Brain pericyte (primary cell): Measurements from ENCODE around the gene SLC25A45.
"Not testable (repeated sequence)": the region's sequence is repeated elsewhere in the genome, so short reads cannot be mapped to it uniquely, and the experiment has no call there.

ENCODE experiments used
- DNase-seq: peaks from one replicate; pipeline ENCODE4 v3.0.0-alpha.2; 2012; ENCODE audit warnings: low read depth, low spot score

The SLC25A45 gene

DNA sequence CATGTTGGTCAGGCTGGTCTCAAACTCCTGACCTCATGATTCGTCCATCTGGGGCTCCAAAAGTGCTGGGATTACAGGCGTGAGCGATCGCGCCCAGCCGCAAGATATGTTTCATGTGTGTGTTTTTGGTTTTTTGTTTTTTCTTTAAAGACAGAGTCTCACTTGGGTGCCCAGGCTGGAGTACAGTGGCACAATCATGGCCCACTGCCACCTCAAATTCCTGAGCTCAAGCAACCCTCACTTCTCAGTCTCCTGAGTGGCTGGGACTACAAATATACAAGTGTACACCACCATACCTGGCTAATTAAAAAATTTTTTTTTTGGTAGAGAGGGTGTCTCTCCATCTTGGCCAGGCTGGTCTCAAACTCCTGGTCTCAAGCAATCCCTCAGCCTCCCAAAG lies 19.5 kb downstream of the SLC25A45 start:
- DNase-seq: no peak

- DNase-seq: no peak
Measured at GRCh38 chr11:65362320-65362931, 20.0 kb downstream of the SLC25A45 start.

GRCh38 chr11:65357856-65358356 lies 24.5 kb downstream of the SLC25A45 start:
- DNase-seq: no peak

DNA sequence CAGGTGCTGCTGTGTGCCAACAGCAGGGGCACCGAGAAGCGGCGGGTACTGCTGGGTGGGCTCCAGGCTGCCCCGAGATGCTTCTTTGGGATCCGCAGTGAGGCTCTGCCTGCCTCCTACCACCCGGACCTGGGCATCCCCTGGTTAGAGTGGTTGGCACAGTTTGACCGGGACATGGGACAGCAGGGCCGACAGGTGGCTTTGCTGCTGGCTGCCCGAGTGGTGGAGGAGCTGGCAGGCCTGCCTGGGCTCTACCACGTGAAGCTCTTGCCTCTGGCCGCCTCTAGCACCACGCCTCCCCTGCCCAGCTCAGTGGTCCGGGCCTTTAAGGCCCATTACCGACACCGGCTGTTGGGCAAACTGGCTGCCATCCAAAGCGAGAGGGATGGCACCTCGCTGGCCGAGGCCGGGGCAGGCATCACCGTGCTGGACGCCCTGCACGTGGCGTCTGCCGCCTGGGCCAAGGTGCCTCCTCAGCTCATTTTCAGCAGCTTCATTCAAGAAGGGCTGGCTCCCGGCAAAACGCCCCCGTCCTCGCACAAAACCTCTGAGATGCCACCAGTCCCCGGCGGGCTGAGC lies 26.0 kb downstream of the SLC25A45 start:
- no peak for DNase-seq

GRCh38 chr11:65355776-65356393 lies 26.6 kb downstream of the SLC25A45 start:
- DNase-seq: no peak

DNA sequence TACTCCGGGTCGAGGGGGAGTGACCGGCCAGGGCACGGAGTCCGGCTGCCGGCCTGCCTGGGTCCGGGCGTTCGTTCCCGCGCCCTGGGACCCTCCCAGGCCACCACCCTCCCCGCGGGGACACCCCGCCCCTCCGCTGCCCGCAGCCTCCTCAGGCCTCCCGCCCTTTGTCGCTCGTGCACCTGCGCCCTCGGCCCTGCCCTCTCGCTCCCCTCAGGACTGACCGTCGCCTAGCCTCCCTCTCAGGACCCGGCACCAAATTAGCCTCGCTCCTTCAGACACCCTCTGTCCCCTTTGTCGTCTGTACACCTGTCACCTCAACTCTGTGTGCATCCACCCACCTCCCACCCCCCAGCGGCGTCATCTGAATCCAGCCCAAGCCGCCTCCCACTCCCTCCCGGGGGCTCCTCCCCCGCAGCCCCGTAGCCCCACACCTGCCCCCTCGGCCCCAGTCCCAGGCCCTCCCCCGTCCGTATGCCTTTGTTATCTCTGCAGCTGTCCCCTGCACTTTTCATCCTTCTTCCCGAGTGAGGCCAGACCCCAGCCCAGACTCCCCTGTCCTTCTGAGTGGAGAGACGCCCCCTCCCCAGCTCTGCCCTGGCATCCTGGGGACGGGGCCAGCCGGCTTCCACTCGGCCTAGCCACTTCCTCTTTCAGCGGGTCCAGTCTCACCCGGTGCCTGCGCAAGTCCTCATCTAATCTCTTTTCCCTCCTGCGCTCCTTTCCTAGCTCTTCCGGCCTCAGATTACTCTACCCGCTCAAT lies 27.3 kb downstream of the SLC25A45 start:
- DNase-seq: no peak

GRCh38 chr11:65354265-65355012 lies 28.0 kb downstream of the SLC25A45 start, which contains the start of gene TIGD3:
Gene TIGD3 (plus strand): TSS chr11:65354751. CDS start chr11:65355809, 1,058 bp downstream.
- DNase-seq: peak; percentile 79

GRCh38 chr11:65353900-65354264 lies 28.6 kb downstream of the SLC25A45 start:
- DNase-seq: no peak

- no peak for DNase-seq
Measured at GRCh38 chr11:65353376-65353775, 29.1 kb downstream of the SLC25A45 start.

DNA sequence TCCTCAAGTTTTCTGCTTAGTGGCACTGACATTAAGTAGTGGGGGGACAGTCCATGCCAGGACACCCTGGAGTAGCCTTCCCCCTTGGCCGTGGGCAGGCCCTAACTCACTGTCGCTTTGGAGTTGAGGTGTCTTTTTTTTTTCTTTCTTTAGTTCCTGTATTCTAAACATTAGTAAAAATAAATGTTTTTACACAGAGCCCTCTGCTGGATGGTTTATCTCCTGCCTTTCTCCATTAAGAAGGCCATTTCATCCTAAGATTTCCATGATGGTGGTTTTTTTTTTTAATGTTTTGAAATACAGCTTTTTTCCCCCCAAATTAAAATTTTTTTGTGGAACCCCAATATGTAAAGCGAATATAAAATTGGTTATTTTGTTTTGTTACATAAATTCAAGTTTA lies 29.7 kb downstream of the SLC25A45 start:
- DNase-seq: no peak

- DNase-seq: no peak
Measured at GRCh38 chr11:65351511-65351910, 30.9 kb downstream of the SLC25A45 start.

GRCh38 chr11:65341856-65342255 lies 40.6 kb downstream of the SLC25A45 start:
- no peak for DNase-seq

- no peak for DNase-seq
Measured at GRCh38 chr11:65340226-65340625, 42.2 kb downstream of the SLC25A45 start.

GRCh38 chr11:65338676-65339075 lies 43.8 kb downstream of the SLC25A45 start:
- no peak for DNase-seq

- DNase-seq: no peak
Measured at GRCh38 chr11:65334696-65335295, 47.6 kb downstream of the SLC25A45 start.

DNA sequence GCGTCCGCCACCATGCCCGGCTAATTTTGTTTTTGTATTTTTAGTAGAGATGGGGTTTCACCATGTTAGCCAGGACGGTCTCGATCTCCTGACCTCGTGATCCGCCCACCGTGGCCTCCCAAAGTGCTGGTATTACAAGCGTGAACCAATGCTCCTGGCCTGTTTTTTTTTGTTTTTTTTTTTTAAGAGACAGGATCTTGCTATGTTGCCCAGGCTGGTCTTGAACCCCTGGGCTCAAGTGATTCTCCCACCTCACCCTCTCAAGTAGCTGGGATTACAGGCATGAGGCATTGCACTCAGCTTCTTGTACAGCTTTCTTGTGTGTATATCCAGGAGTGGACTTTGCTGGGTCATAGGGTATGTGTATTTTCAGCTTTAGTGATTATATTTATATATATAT lies 49.9 kb downstream of the SLC25A45 start:
- DNase-seq: not testable (repeated sequence)

DNA sequence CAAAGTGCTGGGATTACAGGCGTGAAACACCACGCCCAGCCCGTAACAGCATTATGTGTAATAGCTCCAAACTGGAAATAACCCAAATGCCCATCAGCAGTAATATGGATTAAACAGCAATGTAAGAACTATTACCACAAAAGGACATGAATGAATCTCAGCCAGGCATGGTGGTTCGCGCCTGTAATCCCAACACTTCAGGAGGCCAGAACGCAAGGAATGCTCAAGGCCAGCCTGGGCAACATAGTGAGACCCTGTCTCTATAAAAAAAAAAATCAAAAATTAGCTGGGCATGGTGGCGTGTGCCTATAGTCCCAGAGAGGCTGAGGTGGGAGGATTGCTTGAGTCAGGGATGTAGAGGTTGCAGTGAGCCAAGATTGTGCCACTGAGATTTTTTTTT lies 51.9 kb downstream of the SLC25A45 start:
- no peak for DNase-seq

DNA sequence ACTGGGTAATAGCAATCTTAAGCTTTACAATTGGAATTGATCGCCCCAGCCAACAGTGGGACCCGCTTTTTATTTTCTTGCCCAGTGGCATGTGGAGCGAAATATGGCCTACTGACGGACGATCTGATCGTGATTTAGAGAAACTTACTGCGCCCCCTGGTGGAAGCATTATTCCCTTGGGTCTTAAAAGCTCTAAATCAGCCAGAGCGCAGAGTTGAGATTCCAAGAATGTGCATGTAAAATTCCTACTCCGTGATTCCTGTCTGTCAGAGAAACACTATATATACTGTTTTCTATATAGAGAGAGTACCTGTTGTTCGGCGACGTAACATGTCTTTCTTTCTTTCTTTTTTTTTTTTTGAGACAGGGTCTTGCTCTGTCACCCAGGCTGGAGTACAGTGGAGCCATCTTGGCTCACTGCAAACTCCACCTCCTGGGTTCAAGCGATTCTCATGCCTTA lies 52.5 kb downstream of the SLC25A45 start:
- no peak for DNase-seq

DNA sequence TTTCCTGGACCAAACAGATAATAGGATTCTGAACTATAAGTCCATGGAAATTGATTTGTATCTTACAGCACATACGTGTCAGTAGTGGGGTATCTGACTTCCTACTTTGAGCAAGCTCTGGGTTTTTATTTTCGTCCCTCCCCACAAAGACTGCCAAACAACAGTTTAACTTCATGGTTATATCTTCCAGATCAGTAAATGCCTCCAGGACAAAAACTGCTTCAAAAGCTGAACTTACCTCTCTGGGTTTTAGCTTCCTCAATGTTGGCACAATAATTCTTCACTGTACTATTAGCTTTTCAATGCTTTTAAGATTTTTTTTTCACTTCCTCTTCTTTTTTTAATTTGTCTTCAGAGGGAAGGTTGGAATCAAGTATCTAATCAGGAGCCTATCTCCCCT lies 53.0 kb downstream of the SLC25A45 start:
- no peak for DNase-seq

DNA sequence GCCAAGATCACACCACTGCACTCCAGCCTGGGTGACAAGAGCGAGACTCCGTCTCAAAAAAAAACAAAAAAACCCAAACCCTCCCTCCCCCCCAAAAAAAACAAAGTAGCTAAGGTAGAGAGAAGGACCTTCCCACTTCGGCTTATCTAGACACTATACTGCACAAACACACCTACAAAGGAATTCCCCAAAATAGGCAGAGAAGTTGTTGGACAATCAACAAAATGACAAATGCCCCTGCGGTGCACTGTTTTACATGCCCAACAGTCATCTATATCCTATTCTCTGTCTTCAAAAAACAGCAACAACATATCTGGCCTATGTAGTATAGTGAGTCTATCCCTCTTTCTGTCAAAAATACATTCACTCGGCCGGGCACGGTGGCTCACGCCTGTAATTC lies 55.4 kb downstream of the SLC25A45 start:
- no peak for DNase-seq

- DNase-seq: no peak
Measured at GRCh38 chr11:65325435-65325834, 57.0 kb downstream of the SLC25A45 start.
